HepG2 (cell line): ENCODE data around the gene CFL1. TPM values are rescaled to one million over a fixed set of nuclear protein-coding genes. Genes with fewer than 3 reads are reported as not detected.

Experiments
- CBX5 ChIP-seq: sonication (generic); formaldehyde crosslinking; IDR thresholded peaks from 2 replicates; pipeline ENCODE4 v1.4.0; 2020; ENCODE audit warnings: missing genetic modification reagents, borderline replicate concordance
- ESRRA ChIP-seq: sonication (generic); formaldehyde crosslinking; IDR thresholded peaks from 2 replicates; pipeline ENCODE4 v1.5.1; 2020; ENCODE audit warnings: mild to moderate bottlenecking, low read depth, missing genetic modification reagents
- GATAD2A ChIP-seq: IDR thresholded peaks from 2 replicates; pipeline ENCODE4 v1.6.1; 2016
- GFI1 ChIP-seq: sonication (generic); formaldehyde crosslinking; IDR thresholded peaks from 2 replicates; pipeline ENCODE4 v1.5.0; 2020; ENCODE audit warnings: missing genetic modification reagents, mild to moderate bottlenecking, borderline replicate concordance
- KAT2B ChIP-seq: fragments of 150-350 bp; IDR thresholded peaks from 2 replicates; pipeline ENCODE4 v1.6.1; 2014; ENCODE audit warnings: low read depth, low read length, borderline replicate concordance
- MED1 ChIP-seq: sonication (generic); formaldehyde crosslinking; IDR thresholded peaks from 2 replicates; pipeline ENCODE4 v1.4.0; 2020; ENCODE audit warnings: missing genetic modification reagents
- MTA1 ChIP-seq: sonication (generic); formaldehyde crosslinking; IDR thresholded peaks from 2 replicates; pipeline ENCODE4 v1.4.0; 2020; ENCODE audit warnings: missing genetic modification reagents, mild to moderate bottlenecking, borderline replicate concordance
- NFRKB ChIP-seq: fragments of 450-650 bp; IDR thresholded peaks from 2 replicates; pipeline ENCODE4 v1.6.1; 2017
- NR2F1 ChIP-seq, 2 experiments: fragments of 450-650 bp in 1 of 2; formaldehyde crosslinking in 1 of 2; IDR thresholded peaks; 2 replicates each; pipeline versions ENCODE4 v1.5.0 to v1.6.1; 2016 to 2020; ENCODE audit warnings: mild to moderate bottlenecking in 1 of 2, missing compliant biosample characterization in 1 of 2, missing genetic modification reagents in 1 of 2, moderate library complexity in 1 of 2
- RBM22 ChIP-seq: fragments of 200-400 bp; formaldehyde crosslinking; optimal IDR thresholded peaks from 2 replicates; pipeline ENCODE3; 2017; ENCODE audit warnings: mild to moderate bottlenecking, low read length, moderate library complexity
- SALL1 ChIP-seq: sonication (generic); formaldehyde crosslinking; IDR thresholded peaks from 2 replicates; pipeline ENCODE4 v1.8.0; 2022; ENCODE audit warnings: mild to moderate bottlenecking, missing genetic modification reagents
- SPEN ChIP-seq: sonication (generic); formaldehyde crosslinking; IDR thresholded peaks from 2 replicates; pipeline ENCODE4 v1.5.1; 2020; ENCODE audit warnings: low read depth, mild to moderate bottlenecking, missing genetic modification reagents
- ZC3H13 ChIP-seq: sonication (generic); formaldehyde crosslinking; IDR thresholded peaks from 2 replicates; pipeline ENCODE4 v1.8.1; 2023; ENCODE audit warnings: mild to moderate bottlenecking, missing genetic modification reagents, moderate library complexity
- ZNF10 ChIP-seq: sonication (generic); formaldehyde crosslinking; IDR thresholded peaks from 2 replicates; pipeline ENCODE4 v1.4.0; 2020; ENCODE audit warnings: mild to moderate bottlenecking, low read depth, missing genetic modification reagents, borderline replicate concordance
- ZNF136 ChIP-seq: sonication (generic); formaldehyde crosslinking; IDR thresholded peaks from 2 replicates; pipeline ENCODE4 v1.8.1; 2022; ENCODE audit warnings: low read depth, mild to moderate bottlenecking, moderate library complexity, missing genetic modification reagents
- ZNF235 ChIP-seq: sonication (generic); formaldehyde crosslinking; IDR thresholded peaks from 2 replicates; pipeline ENCODE4 v1.8.1; 2023; ENCODE audit warnings: mild to moderate bottlenecking, missing genetic modification reagents, borderline replicate concordance
- ZNF460 ChIP-seq: sonication (generic); formaldehyde crosslinking; IDR thresholded peaks from 2 replicates; pipeline ENCODE4 v1.5.1; 2020; ENCODE audit warnings: missing genetic modification reagents, mild to moderate bottlenecking, borderline replicate concordance
- ZNF598 ChIP-seq: sonication (generic); formaldehyde crosslinking; IDR thresholded peaks from 2 replicates; pipeline ENCODE4 v1.5.1; 2020; ENCODE audit warnings: mild to moderate bottlenecking, missing genetic modification reagents, borderline replicate concordance
- ZNF781 ChIP-seq: sonication (generic); formaldehyde crosslinking; IDR thresholded peaks from 2 replicates; pipeline ENCODE4 v1.5.1; 2020; ENCODE audit warnings: borderline replicate concordance, mild to moderate bottlenecking, missing genetic modification reagents; ENCODE audit errors: not compliant biosample characterization
- polyA plus RNA-seq, 8 experiments: library from polyadenylated mRNA; depleted of rRNA in 3 of 8; stranded (reverse) in 7 of 8; unstranded in 1 of 8; fragments of >200 nt; fragmentation: Illumina TruSeq in 4 of 8; extraction: Trizol in 4 of 8; gene quantifications; 2 replicates each; pipeline versions ENCODE4 v1.2.1 to v1.2.3, GENCODE V29; 2011 to 2016; ENCODE audit warnings: low read depth in 4 of 8, missing spikeins in 1 of 8, mixed read lengths in 1 of 8; ENCODE audit not compliant: insufficient read depth in 1 of 8
- total RNA-seq, 5 experiments: library from RNA; depleted of rRNA; stranded (reverse); fragments of >200 nt; fragmentation: Illumina TruSeq; extraction: Trizol; gene quantifications; 2 replicates each; pipeline ENCODE4 v1.2.3, GENCODE V29; 2016; ENCODE audit warnings: low read depth in 1 of 5
- TF ChIP-seq, protein P1 (sequence below): sonication (generic); formaldehyde crosslinking; IDR thresholded peaks from 2 replicates; pipeline ENCODE4 v1.5.1; 2020; ENCODE audit warnings: mild to moderate bottlenecking, missing genetic modification reagents, moderate library complexity
- TF ChIP-seq, protein P2 (sequence below): sonication (generic); formaldehyde crosslinking; conservative IDR thresholded peaks from 2 replicates; pipeline ENCODE4 v1.4.0; 2020; ENCODE audit warnings: missing genetic modification reagents
- TF ChIP-seq, protein P3 (sequence below): sonication (generic); formaldehyde crosslinking; IDR thresholded peaks from 2 replicates; pipeline ENCODE4 v1.8.0; 2022; ENCODE audit warnings: mild to moderate bottlenecking, missing genetic modification reagents; ENCODE audit not compliant: insufficient replicate concordance

Gene CFL1
- total and polyA plus RNA-seq, 2 of the 13 experiments (the other 11 are each of a cell fraction or from before 2014, with no cell fraction given) = 379 to 383 TPM

DNA sequence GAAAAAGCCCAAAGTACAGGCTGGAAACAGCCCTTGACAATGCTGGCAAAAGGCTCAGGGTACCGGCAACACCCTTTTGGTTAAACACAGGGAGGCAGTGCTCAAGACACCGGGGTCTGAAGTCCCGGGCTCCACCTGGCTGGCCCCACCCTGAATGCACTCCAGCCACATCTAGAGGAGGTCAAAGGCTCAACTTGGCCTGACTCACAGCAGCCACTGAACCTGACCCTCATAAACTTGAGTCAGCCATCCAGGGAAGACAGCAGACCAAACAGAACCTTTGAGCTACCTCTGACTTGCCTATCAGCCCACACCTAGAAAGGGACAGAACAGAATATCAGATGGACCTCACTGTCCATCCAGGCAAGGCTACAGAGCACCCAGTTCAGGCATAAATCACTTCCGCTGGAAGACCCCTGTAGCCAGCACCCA, 3.8 kb downstream of the CFL1 start (continued):
- no peak for TF ChIP-seq KAT2B
- TF ChIP-seq NR2F1 (CRISPR knock-in tag; IDR thresholded peaks at IDR 0.05) = 0 out of 4 replicates have a peak, but pooled peaks of 1 of the 2 experiments have one; percentile 39
- no peak for TF ChIP-seq ZNF460 (CRISPR knock-in tag)
- peak; percentile 42; the same call in 1 of the 2 replicates for TF ChIP-seq SPEN (CRISPR knock-in tag)
- no peak for TF ChIP-seq ZC3H13
- TF ChIP-seq, protein P1, sequence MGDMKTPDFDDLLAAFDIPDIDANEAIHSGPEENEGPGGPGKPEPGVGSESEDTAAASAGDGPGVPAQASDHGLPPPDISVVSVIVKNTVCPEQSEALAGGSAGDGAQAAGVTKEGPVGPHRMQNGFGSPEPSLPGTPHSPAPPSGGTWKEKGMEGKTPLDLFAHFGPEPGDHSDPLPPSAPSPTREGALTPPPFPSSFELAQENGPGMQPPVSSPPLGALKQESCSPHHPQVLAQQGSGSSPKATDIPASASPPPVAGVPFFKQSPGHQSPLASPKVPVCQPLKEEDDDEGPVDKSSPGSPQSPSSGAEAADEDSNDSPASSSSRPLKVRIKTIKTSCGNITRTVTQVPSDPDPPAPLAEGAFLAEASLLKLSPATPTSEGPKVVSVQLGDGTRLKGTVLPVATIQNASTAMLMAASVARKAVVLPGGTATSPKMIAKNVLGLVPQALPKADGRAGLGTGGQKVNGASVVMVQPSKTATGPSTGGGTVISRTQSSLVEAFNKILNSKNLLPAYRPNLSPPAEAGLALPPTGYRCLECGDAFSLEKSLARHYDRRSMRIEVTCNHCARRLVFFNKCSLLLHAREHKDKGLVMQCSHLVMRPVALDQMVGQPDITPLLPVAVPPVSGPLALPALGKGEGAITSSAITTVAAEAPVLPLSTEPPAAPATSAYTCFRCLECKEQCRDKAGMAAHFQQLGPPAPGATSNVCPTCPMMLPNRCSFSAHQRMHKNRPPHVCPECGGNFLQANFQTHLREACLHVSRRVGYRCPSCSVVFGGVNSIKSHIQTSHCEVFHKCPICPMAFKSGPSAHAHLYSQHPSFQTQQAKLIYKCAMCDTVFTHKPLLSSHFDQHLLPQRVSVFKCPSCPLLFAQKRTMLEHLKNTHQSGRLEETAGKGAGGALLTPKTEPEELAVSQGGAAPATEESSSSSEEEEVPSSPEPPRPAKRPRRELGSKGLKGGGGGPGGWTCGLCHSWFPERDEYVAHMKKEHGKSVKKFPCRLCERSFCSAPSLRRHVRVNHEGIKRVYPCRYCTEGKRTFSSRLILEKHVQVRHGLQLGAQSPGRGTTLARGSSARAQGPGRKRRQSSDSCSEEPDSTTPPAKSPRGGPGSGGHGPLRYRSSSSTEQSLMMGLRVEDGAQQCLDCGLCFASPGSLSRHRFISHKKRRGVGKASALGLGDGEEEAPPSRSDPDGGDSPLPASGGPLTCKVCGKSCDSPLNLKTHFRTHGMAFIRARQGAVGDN (CRISPR knock-in tag) = peak; percentile 45; the same call in 1 of the 2 replicates
- TF ChIP-seq RBM22 = peak; percentile 65
- no peak for TF ChIP-seq CBX5 (CRISPR knock-in tag)
- no peak for TF ChIP-seq ZNF136 (CRISPR knock-in tag)
- TF ChIP-seq, protein P2, sequence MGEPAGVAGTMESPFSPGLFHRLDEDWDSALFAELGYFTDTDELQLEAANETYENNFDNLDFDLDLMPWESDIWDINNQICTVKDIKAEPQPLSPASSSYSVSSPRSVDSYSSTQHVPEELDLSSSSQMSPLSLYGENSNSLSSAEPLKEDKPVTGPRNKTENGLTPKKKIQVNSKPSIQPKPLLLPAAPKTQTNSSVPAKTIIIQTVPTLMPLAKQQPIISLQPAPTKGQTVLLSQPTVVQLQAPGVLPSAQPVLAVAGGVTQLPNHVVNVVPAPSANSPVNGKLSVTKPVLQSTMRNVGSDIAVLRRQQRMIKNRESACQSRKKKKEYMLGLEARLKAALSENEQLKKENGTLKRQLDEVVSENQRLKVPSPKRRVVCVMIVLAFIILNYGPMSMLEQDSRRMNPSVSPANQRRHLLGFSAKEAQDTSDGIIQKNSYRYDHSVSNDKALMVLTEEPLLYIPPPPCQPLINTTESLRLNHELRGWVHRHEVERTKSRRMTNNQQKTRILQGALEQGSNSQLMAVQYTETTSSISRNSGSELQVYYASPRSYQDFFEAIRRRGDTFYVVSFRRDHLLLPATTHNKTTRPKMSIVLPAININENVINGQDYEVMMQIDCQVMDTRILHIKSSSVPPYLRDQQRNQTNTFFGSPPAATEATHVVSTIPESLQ = no peak
- TF ChIP-seq SALL1 (CRISPR knock-in tag) = peak; percentile 58
- TF ChIP-seq, protein P3, sequence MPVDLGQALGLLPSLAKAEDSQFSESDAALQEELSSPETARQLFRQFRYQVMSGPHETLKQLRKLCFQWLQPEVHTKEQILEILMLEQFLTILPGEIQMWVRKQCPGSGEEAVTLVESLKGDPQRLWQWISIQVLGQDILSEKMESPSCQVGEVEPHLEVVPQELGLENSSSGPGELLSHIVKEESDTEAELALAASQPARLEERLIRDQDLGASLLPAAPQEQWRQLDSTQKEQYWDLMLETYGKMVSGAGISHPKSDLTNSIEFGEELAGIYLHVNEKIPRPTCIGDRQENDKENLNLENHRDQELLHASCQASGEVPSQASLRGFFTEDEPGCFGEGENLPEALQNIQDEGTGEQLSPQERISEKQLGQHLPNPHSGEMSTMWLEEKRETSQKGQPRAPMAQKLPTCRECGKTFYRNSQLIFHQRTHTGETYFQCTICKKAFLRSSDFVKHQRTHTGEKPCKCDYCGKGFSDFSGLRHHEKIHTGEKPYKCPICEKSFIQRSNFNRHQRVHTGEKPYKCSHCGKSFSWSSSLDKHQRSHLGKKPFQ (CRISPR knock-in tag) = no peak
- no peak for TF ChIP-seq ZNF598
- TF ChIP-seq ESRRA (CRISPR knock-in tag) = 0 out of 2 replicates have a peak, but pooled peaks have one; percentile 38
- no peak for TF ChIP-seq NFRKB
- TF ChIP-seq MTA1 (CRISPR knock-in tag) = 0 out of 2 replicates have a peak, but pooled peaks have one; percentile 47
- TF ChIP-seq ZNF235 (CRISPR knock-in tag) = no peak
- peak; percentile 47; the same call in 1 of the 2 replicates for TF ChIP-seq MED1
- TF ChIP-seq GFI1 (CRISPR knock-in tag) = no peak
- TF ChIP-seq ZNF10 (CRISPR knock-in tag) = no peak
- no peak for TF ChIP-seq GATAD2A (CRISPR knock-in tag)
- no peak for TF ChIP-seq ZNF781 (CRISPR knock-in tag)
